ENCODE data around the gene CXCL5.
"Not testable (repeated sequence)": the region's sequence is repeated elsewhere in the genome, so short reads cannot be mapped to it uniquely, and the experiment has no call there.

The CXCL5 gene

GRCh38 chr4:73992050-73992449 lies 6.4 kb downstream of the CXCL5 start:
- no peak for DNase-seq
- H3K27ac Mint-ChIP-seq, result no peak overlapping the region
- no peaks in the 10 kb centered on the region for H3K4me1 Mint-ChIP-seq (ENCODE audit: low read depth)
- no peaks in the 10 kb centered on the region for H3K36me3 Mint-ChIP-seq (ENCODE audit: low read depth)
- H3K4me3 Mint-ChIP-seq, result no peak overlapping the region
- no peaks in the 10 kb centered on the region for H3K9me3 Mint-ChIP-seq
- no peaks in the 10 kb centered on the region for H3K27me3 Mint-ChIP-seq

DNA sequence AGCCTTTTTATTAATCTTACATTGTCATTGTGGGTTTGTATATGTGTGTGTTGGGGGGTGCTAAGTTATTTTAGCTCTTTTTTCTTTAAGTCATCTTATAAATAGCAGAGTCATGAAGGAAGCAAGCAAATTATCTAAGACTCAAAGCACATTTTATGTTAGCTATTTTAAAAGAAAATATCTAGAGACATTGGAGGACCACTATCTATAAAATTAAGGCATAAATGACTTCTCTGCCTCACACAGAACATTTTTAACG lies 6.8 kb downstream of the CXCL5 start:
- H3K27ac Mint-ChIP-seq, result no peak overlapping the region
- DNase-seq, result no peak
- H3K9me3 Mint-ChIP-seq, result no peaks in the 10 kb centered on the region
- H3K4me1 Mint-ChIP-seq (ENCODE audit: low read depth), result no peaks in the 10 kb centered on the region
- no peaks in the 10 kb centered on the region for H3K36me3 Mint-ChIP-seq (ENCODE audit: low read depth)
- H3K4me3 Mint-ChIP-seq, result no peak overlapping the region
- H3K27me3 Mint-ChIP-seq, result no peaks in the 10 kb centered on the region

DNA sequence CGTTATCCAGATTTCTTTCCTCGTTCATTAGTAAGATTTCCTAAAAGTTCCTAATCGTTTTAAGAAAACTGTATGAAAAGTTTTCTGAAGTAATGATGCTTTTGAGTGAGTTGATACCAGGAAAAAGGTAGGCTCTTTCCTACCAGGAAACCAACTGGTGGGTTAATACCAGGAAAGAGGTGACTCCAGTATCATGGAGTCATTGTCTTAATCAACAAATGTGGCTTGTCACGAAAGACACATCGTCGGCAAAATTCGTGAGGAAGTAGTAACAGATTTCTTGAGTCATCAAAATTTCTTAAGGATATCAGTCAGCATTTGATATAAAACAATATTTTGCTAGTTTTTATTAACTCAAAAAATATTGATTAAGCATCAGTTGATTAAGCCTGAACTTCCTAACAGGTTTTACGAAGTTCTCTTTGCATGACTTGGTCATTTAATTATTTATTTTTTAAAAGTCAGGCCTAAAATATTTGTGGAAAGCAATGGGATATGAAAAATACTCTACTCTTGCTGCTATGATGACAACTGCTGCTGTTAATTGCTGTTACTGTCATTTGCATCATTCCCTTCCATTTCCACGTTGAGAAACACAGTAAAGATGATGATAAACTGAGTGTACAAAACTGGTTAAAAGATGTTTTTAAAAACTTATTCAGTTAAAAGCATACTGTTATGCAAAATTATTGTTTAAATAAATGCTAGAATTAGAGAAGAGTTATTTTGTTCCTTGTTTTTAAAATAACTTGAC lies 7.3 kb downstream of the CXCL5 start:
- H3K27ac Mint-ChIP-seq, result no peak overlapping the region
- H3K4me3 Mint-ChIP-seq, result no peak overlapping the region
- H3K27me3 Mint-ChIP-seq, result no peaks in the 10 kb centered on the region
- no peak for DNase-seq
- no peaks in the 10 kb centered on the region for H3K9me3 Mint-ChIP-seq
- no peaks in the 10 kb centered on the region for H3K36me3 Mint-ChIP-seq (ENCODE audit: low read depth)
- no peaks in the 10 kb centered on the region for H3K4me1 Mint-ChIP-seq (ENCODE audit: low read depth)

GRCh38 chr4:73989928-73990327 lies 8.5 kb downstream of the CXCL5 start:
- no peaks in the 10 kb centered on the region for H3K27me3 Mint-ChIP-seq
- H3K4me3 Mint-ChIP-seq, result no peak overlapping the region
- H3K9me3 Mint-ChIP-seq, result no peaks in the 10 kb centered on the region

GRCh38 chr4:73989031-73989430 lies 9.4 kb downstream of the CXCL5 start:
- no peak overlapping the region for H3K4me3 Mint-ChIP-seq
- H3K27ac Mint-ChIP-seq, result no peak overlapping the region
- no peaks in the 10 kb centered on the region for H3K36me3 Mint-ChIP-seq (ENCODE audit: low read depth)
- DNase-seq, result no peak
- no peaks in the 10 kb centered on the region for H3K27me3 Mint-ChIP-seq
- H3K9me3 Mint-ChIP-seq, result no peaks in the 10 kb centered on the region
- no peaks in the 10 kb centered on the region for H3K4me1 Mint-ChIP-seq (ENCODE audit: low read depth)

More at GRCh38 chr4:73989928-73990327, 8.5 kb downstream of the CXCL5 start:
- no peak overlapping the region for H3K27ac Mint-ChIP-seq
- no peaks in the 10 kb centered on the region for H3K36me3 Mint-ChIP-seq (ENCODE audit: low read depth)
- H3K4me1 Mint-ChIP-seq (ENCODE audit: low read depth), result no peaks in the 10 kb centered on the region
- no peak for DNase-seq

- no peak for DNase-seq
- Mint-ChIP-seq H3K4me1 (ENCODE audit: low read depth) (no peaks in the 10 kb centered on the region), H3K4me3 (no peak within 1 kb of the TSS), H3K27me3 (no peaks in the 10 kb centered on the region), H3K36me3 (ENCODE audit: low read depth) (no peaks in the 10 kb centered on the region), H3K27ac (no peak within 1 kb of the TSS), H3K9me3 (no peaks in the 10 kb centered on the region)
Observed at GRCh38 chr4:73988061-73988460, 10.4 kb downstream of the CXCL5 start, which contains the start of gene PPBP. Gene PPBP, minus strand, starts transcription at chr4:73988190. Its CDS starts 87 bp downstream, at chr4:73988103.

- peaks cover 4% of the 10 kb centered on the region for H3K27me3 Mint-ChIP-seq
- H3K36me3 Mint-ChIP-seq (ENCODE audit: low read depth), result no peaks in the 10 kb centered on the region
- no peaks in the 10 kb centered on the region for H3K9me3 Mint-ChIP-seq
- no peak overlapping the region for H3K4me3 Mint-ChIP-seq
- no peak for DNase-seq
- no peak overlapping the region for H3K27ac Mint-ChIP-seq
- no peaks in the 10 kb centered on the region for H3K4me1 Mint-ChIP-seq (ENCODE audit: low read depth)
Observed at GRCh38 chr4:73985528-73985852, 13.0 kb downstream of the CXCL5 start.

- no peaks in the 10 kb centered on the region for H3K4me1 Mint-ChIP-seq (ENCODE audit: low read depth)
- H3K27ac Mint-ChIP-seq, result no peak overlapping the region
- H3K36me3 Mint-ChIP-seq (ENCODE audit: low read depth), result no peaks in the 10 kb centered on the region
- DNase-seq, result no peak
- peaks cover 4% of the 10 kb centered on the region for H3K27me3 Mint-ChIP-seq
- no peak overlapping the region for H3K4me3 Mint-ChIP-seq
- H3K9me3 Mint-ChIP-seq, result no peaks in the 10 kb centered on the region
Observed at GRCh38 chr4:73984736-73985527, 13.5 kb downstream of the CXCL5 start.

DNA sequence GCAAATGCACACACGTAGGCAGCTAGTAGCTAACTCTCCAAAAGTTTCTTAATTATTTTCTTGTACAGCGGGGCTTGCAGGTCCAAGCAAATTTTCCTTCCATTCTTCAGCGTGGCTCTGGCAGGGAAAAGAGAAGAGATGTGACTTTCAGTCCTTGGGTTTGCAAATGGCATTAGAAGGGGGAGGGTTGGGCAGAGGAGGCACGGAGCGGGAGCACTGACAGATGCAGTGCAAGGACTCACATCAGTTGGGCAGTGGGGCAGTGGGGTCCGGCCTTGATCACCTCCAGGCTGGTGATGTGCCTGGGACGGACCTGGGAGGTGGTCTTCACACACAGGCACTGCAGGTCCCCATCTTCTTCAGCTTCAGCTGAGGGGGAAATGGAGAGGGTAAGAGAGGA lies 17.3 kb downstream of the CXCL5 start:
- not testable (repeated sequence) for H3K27me3 Mint-ChIP-seq; H3K4me3 Mint-ChIP-seq; DNase-seq; H3K36me3 Mint-ChIP-seq (ENCODE audit: low read depth); H3K27ac Mint-ChIP-seq; H3K4me1 Mint-ChIP-seq (ENCODE audit: low read depth); H3K9me3 Mint-ChIP-seq

GRCh38 chr4:73979407-73979957 lies 19.0 kb downstream of the CXCL5 start:
- Mint-ChIP-seq H3K4me1 (ENCODE audit: low read depth) (no peaks in the 10 kb centered on the region), H3K4me3 (no peak overlapping the region), H3K27ac (no peak overlapping the region), H3K9me3 (peaks cover 7% of the 10 kb centered on the region), H3K27me3 (peaks cover 4% of the 10 kb centered on the region), H3K36me3 (ENCODE audit: low read depth) (no peaks in the 10 kb centered on the region)
- no peak for DNase-seq

GRCh38 chr4:73978886-73979285 lies 19.6 kb downstream of the CXCL5 start:
- H3K4me1 Mint-ChIP-seq (ENCODE audit: low read depth), result no peaks in the 10 kb centered on the region
- H3K4me3 Mint-ChIP-seq, result no peak overlapping the region
- peaks cover 7% of the 10 kb centered on the region for H3K9me3 Mint-ChIP-seq
- no peak for DNase-seq
- peaks cover 4% of the 10 kb centered on the region for H3K27me3 Mint-ChIP-seq
- no peaks in the 10 kb centered on the region for H3K36me3 Mint-ChIP-seq (ENCODE audit: low read depth)
- H3K27ac Mint-ChIP-seq, result no peak overlapping the region

GRCh38 chr4:73976716-73977115 lies 21.8 kb downstream of the CXCL5 start:
- DNase-seq, result no peak
- no peak overlapping the region for H3K27ac Mint-ChIP-seq
- peaks cover 4% of the 10 kb centered on the region for H3K27me3 Mint-ChIP-seq
- no peaks in the 10 kb centered on the region for H3K36me3 Mint-ChIP-seq (ENCODE audit: low read depth)
- H3K4me1 Mint-ChIP-seq (ENCODE audit: low read depth), result no peaks in the 10 kb centered on the region
- no peak overlapping the region for H3K4me3 Mint-ChIP-seq
- H3K9me3 Mint-ChIP-seq, result peaks cover 13% of the 10 kb centered on the region

DNA sequence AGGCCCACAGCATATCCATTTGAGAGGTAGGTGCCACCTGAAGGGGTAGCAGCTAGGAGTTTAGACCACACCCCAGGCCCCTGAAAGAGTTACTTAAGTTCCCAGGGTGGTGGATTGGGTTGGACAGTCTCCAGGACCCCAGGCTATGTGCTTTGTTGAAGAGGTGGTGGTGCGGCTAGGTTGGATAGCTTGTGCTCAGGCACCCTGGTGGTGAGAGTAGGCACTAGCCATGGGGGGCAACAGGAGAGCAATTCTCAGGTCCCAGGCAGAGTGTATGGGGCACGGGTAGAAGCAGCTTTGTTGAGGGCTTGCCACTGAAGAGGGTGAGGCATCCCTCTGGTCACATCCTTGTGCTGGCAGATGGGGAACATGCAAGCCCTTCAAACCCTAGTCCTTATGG lies 22.3 kb downstream of the CXCL5 start:
- no peaks in the 10 kb centered on the region for H3K4me1 Mint-ChIP-seq (ENCODE audit: low read depth)
- H3K27me3 Mint-ChIP-seq, result peaks cover 2% of the 10 kb centered on the region
- H3K9me3 Mint-ChIP-seq, result peaks cover 17% of the 10 kb centered on the region
- no peaks in the 10 kb centered on the region for H3K36me3 Mint-ChIP-seq (ENCODE audit: low read depth)
- no peak overlapping the region for H3K27ac Mint-ChIP-seq
- DNase-seq, result no peak
- H3K4me3 Mint-ChIP-seq, result no peak overlapping the region

DNA sequence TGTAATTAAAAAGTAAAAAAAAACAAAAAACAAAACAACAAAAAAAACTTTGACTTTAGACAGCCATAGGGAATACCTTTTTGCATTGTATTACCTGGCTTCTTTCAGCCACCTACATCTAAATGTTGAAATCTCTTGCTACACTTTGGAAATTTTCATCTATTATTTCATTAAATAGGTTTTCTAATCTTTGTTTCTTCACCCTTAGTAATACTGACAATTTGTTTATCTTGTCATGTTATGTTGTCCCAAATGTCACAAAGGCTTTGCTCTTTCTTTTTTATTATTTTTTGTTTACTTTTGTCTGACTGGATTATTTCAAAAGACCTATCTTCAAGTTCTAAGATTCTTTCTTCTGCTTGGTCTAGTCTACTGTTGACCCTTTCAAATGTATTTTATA lies 24.1 kb downstream of the CXCL5 start:
- Mint-ChIP-seq H3K27me3 (no peaks in the 10 kb centered on the region), H3K27ac (no peak overlapping the region), H3K9me3 (peaks cover 30% of the 10 kb centered on the region), H3K4me1 (ENCODE audit: low read depth) (no peaks in the 10 kb centered on the region), H3K4me3 (no peak overlapping the region), H3K36me3 (ENCODE audit: low read depth) (no peaks in the 10 kb centered on the region)
- DNase-seq, result no peak

DNA sequence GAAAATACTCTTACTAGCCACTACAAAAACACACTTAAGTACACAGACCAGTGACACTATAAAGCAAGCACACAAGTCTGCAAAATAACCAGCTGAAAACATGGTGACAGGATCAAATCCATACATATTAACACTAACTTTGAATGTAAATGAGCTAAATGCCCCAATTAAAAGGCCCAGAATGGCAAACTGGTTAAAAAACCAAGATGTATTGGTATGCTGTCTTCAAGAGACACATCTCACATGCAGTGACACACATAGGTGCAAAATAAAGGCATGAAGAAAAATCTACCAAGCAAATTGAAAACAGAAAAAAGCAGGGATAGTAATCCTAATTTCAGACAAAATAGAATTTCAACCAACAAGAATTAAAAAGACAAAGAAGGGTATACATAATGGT lies 27.5 kb downstream of the CXCL5 start:
- peaks cover 32% of the 10 kb centered on the region for H3K9me3 Mint-ChIP-seq
- H3K27me3 Mint-ChIP-seq, result no peaks in the 10 kb centered on the region
- no peaks in the 10 kb centered on the region for H3K36me3 Mint-ChIP-seq (ENCODE audit: low read depth)
- H3K27ac Mint-ChIP-seq, result no peak overlapping the region
- H3K4me3 Mint-ChIP-seq, result no peak overlapping the region
- no peak for DNase-seq
- H3K4me1 Mint-ChIP-seq (ENCODE audit: low read depth), result no peaks in the 10 kb centered on the region
